ENCODE results near the gene ATG7. TPM values are rescaled to one million over a fixed set of nuclear protein-coding genes. Genes with fewer than 3 reads are reported as not detected.

Gene ATG7
- polyA plus RNA-seq, 2 donors = 5.8 to 13.1 TPM

GRCh38 chr3:11552289-11553264, 280.4 kb downstream of the ATG7 start:
- Histone ChIP-seq H3K4me3 (ENCODE audit: low read depth in 1 of 2, low read length in 2 of 2) (no peak overlapping the region), H3K27me3 (ENCODE audit: control insufficient read depth in 1 of 2, insufficient read depth in 2 of 2, low read length in 2 of 2) (no peaks in the 10 kb centered on the region), H3K36me3 (ENCODE audit: control insufficient read depth in 2 of 2, insufficient read depth in 2 of 2, low read length in 1 of 2) (peaks cover 4 to 21% of the 10 kb centered on the region in 2 donors), H3K9me3 (ENCODE audit: control insufficient read depth in 2 of 2, insufficient read depth in 1 of 2, low read depth in 1 of 2, low read length in 1 of 2) (no peaks in the 10 kb centered on the region), H3K27ac (ENCODE audit: low read depth in 2 of 2, low read length in 1 of 2) (no peak overlapping the region), H3K4me1 (ENCODE audit: control insufficient read depth in 2 of 2, insufficient read depth in 2 of 2, low read length in 1 of 2) (peaks cover 5 to 19% of the 10 kb centered on the region in 2 donors)
- WGBS, 2 donors = 92 to 94% methylated on average over 16 of the region's 16 CpGs

- peaks cover 4 to 25% of the 10 kb centered on the region in 2 donors for H3K36me3 ChIP-seq (ENCODE audit: control insufficient read depth in 2 of 2, insufficient read depth in 2 of 2, low read length in 1 of 2)
- peaks cover 5 to 22% of the 10 kb centered on the region in 2 donors for H3K4me1 ChIP-seq (ENCODE audit: control insufficient read depth in 2 of 2, insufficient read depth in 2 of 2, low read length in 1 of 2)
- 58 to 66% methylated on average over 17 of the region's 17 CpGs for WGBS, 2 donors
Measured at GRCh38 chr3:11553436-11554235, 281.4 kb downstream of the ATG7 start.

GRCh38 chr3:11554236-11554610, 282.0 kb downstream of the ATG7 start:
- Histone ChIP-seq H3K36me3 (ENCODE audit: control insufficient read depth in 2 of 2, insufficient read depth in 2 of 2, low read length in 1 of 2) (peaks cover 4 to 30% of the 10 kb centered on the region in 2 donors), H3K4me1 (ENCODE audit: control insufficient read depth in 2 of 2, insufficient read depth in 2 of 2, low read length in 1 of 2) (peaks cover 7 to 22% of the 10 kb centered on the region in 2 donors), H3K27ac (ENCODE audit: low read depth in 2 of 2, low read length in 1 of 2) (peak overlapping the region; percentile 8 to 11), H3K9me3 (ENCODE audit: control insufficient read depth in 2 of 2, insufficient read depth in 1 of 2, low read depth in 1 of 2, low read length in 1 of 2) (no peaks in the 10 kb centered on the region), H3K27me3 (ENCODE audit: control insufficient read depth in 1 of 2, insufficient read depth in 2 of 2, low read length in 2 of 2) (no peaks in the 10 kb centered on the region), H3K4me3 (ENCODE audit: low read depth in 1 of 2, low read length in 2 of 2) (no peak overlapping the region)
- WGBS, 2 donors = 83 to 84% methylated on average over 3 of the region's 3 CpGs

More at GRCh38 chr3:11553436-11554235, 281.4 kb downstream of the ATG7 start:
- Histone ChIP-seq H3K27me3 (ENCODE audit: control insufficient read depth in 1 of 2, insufficient read depth in 2 of 2, low read length in 2 of 2) (no peaks in the 10 kb centered on the region), H3K9me3 (ENCODE audit: control insufficient read depth in 2 of 2, insufficient read depth in 1 of 2, low read depth in 1 of 2, low read length in 1 of 2) (no peaks in the 10 kb centered on the region), H3K27ac (ENCODE audit: low read depth in 2 of 2, low read length in 1 of 2) (peak overlapping the region; percentile 11 to 22), H3K4me3 (ENCODE audit: low read depth in 1 of 2, low read length in 2 of 2) (no peak overlapping the region)

- H3K4me1 ChIP-seq (ENCODE audit: control insufficient read depth in 2 of 2, insufficient read depth in 2 of 2, low read length in 1 of 2) = peaks cover 8 to 22% of the 10 kb centered on the region in 2 donors
- H3K27me3 ChIP-seq (ENCODE audit: control insufficient read depth in 1 of 2, insufficient read depth in 2 of 2, low read length in 2 of 2) = no peaks in the 10 kb centered on the region
- no peaks in the 10 kb centered on the region for H3K9me3 ChIP-seq (ENCODE audit: control insufficient read depth in 2 of 2, insufficient read depth in 1 of 2, low read depth in 1 of 2, low read length in 1 of 2)
- WGBS, 2 donors = 91 to 93% methylated on average over 12 of the region's 12 CpGs
- H3K4me3 ChIP-seq (ENCODE audit: low read depth in 1 of 2, low read length in 2 of 2) = no peak overlapping the region
- H3K36me3 ChIP-seq (ENCODE audit: control insufficient read depth in 2 of 2, insufficient read depth in 2 of 2, low read length in 1 of 2) = peaks cover 4 to 30% of the 10 kb centered on the region in 2 donors
- no peak overlapping the region for H3K27ac ChIP-seq (ENCODE audit: low read depth in 2 of 2, low read length in 1 of 2)
Measured at GRCh38 chr3:11554666-11555065, 282.5 kb downstream of the ATG7 start.

- H3K9me3 ChIP-seq (ENCODE audit: control insufficient read depth in 2 of 2, insufficient read depth in 1 of 2, low read depth in 1 of 2, low read length in 1 of 2) = no peaks in the 10 kb centered on the region
- peaks cover 8 to 22% of the 10 kb centered on the region in 2 donors for H3K4me1 ChIP-seq (ENCODE audit: control insufficient read depth in 2 of 2, insufficient read depth in 2 of 2, low read length in 1 of 2)
- no peak overlapping the region for H3K27ac ChIP-seq (ENCODE audit: low read depth in 2 of 2, low read length in 1 of 2)
- H3K4me3 ChIP-seq (ENCODE audit: low read depth in 1 of 2, low read length in 2 of 2) = no peak overlapping the region
- no peaks in the 10 kb centered on the region for H3K27me3 ChIP-seq (ENCODE audit: control insufficient read depth in 1 of 2, insufficient read depth in 2 of 2, low read length in 2 of 2)
- WGBS, 2 donors = 76 to 78% methylated on average over 13 of the region's 13 CpGs
- H3K36me3 ChIP-seq (ENCODE audit: control insufficient read depth in 2 of 2, insufficient read depth in 2 of 2, low read length in 1 of 2) = peaks cover 4 to 30% of the 10 kb centered on the region in 2 donors
Measured at GRCh38 chr3:11555211-11555782, 283.1 kb downstream of the ATG7 start.

GRCh38 chr3:11555881-11556633, 283.9 kb downstream of the ATG7 start:
- Histone ChIP-seq H3K27ac (ENCODE audit: low read depth in 2 of 2, low read length in 1 of 2) (no peak overlapping the region), H3K4me3 (ENCODE audit: low read depth in 1 of 2, low read length in 2 of 2) (no peak overlapping the region), H3K27me3 (ENCODE audit: control insufficient read depth in 1 of 2, insufficient read depth in 2 of 2, low read length in 2 of 2) (no peaks in the 10 kb centered on the region), H3K36me3 (ENCODE audit: control insufficient read depth in 2 of 2, insufficient read depth in 2 of 2, low read length in 1 of 2) (peaks cover 4 to 30% of the 10 kb centered on the region in 2 donors), H3K4me1 (ENCODE audit: control insufficient read depth in 2 of 2, insufficient read depth in 2 of 2, low read length in 1 of 2) (peaks cover 8 to 22% of the 10 kb centered on the region in 2 donors), H3K9me3 (ENCODE audit: control insufficient read depth in 2 of 2, insufficient read depth in 1 of 2, low read depth in 1 of 2, low read length in 1 of 2) (no peaks in the 10 kb centered on the region)
- 78 to 83% methylated on average over 23 of the region's 23 CpGs for WGBS, 2 donors

- Histone ChIP-seq H3K27ac (ENCODE audit: low read depth in 2 of 2, low read length in 1 of 2) (peak overlapping the region in 1 of 2 donors; percentile 54), H3K36me3 (ENCODE audit: control insufficient read depth in 2 of 2, insufficient read depth in 2 of 2, low read length in 1 of 2) (peaks cover 4 to 30% of the 10 kb centered on the region in 2 donors), H3K4me1 (ENCODE audit: control insufficient read depth in 2 of 2, insufficient read depth in 2 of 2, low read length in 1 of 2) (peaks cover 8 to 27% of the 10 kb centered on the region in 2 donors), H3K27me3 (ENCODE audit: control insufficient read depth in 1 of 2, insufficient read depth in 2 of 2, low read length in 2 of 2) (no peaks in the 10 kb centered on the region), H3K9me3 (ENCODE audit: control insufficient read depth in 2 of 2, insufficient read depth in 1 of 2, low read depth in 1 of 2, low read length in 1 of 2) (no peaks in the 10 kb centered on the region), H3K4me3 (ENCODE audit: low read depth in 1 of 2, low read length in 2 of 2) (no peak overlapping the region)
- WGBS, 2 donors = 40 to 58% methylated on average over 16 of the region's 16 CpGs
Measured at GRCh38 chr3:11556851-11557644, 284.9 kb downstream of the ATG7 start.

GRCh38 chr3:11558002-11558401, 285.8 kb downstream of the ATG7 start:
- H3K27ac ChIP-seq (ENCODE audit: low read depth in 2 of 2, low read length in 1 of 2) = peak overlapping the region; percentile 29 to 54
- H3K27me3 ChIP-seq (ENCODE audit: control insufficient read depth in 1 of 2, insufficient read depth in 2 of 2, low read length in 2 of 2) = no peaks in the 10 kb centered on the region
- H3K4me3 ChIP-seq (ENCODE audit: low read depth in 1 of 2, low read length in 2 of 2) = no peak overlapping the region
- H3K9me3 ChIP-seq (ENCODE audit: control insufficient read depth in 2 of 2, insufficient read depth in 1 of 2, low read depth in 1 of 2, low read length in 1 of 2) = no peaks in the 10 kb centered on the region
- peaks cover 6 to 31% of the 10 kb centered on the region in 2 donors for H3K4me1 ChIP-seq (ENCODE audit: control insufficient read depth in 2 of 2, insufficient read depth in 2 of 2, low read length in 1 of 2)
- 32 to 51% methylated on average over 13 of the region's 13 CpGs for WGBS, 2 donors
- peaks cover 5 to 37% of the 10 kb centered on the region in 2 donors for H3K36me3 ChIP-seq (ENCODE audit: control insufficient read depth in 2 of 2, insufficient read depth in 2 of 2, low read length in 1 of 2)
